Gastrocnemius medialis (tissue), 4 donors: Measurements from ENCODE around the gene MAD1L1.

Experiments used
- POLR2A ChIP-seq, 2 donors: fragments of 450-650 bp; IDR thresholded peaks; one replicate each; pipeline ENCODE4 v1.6.1; 2017; ENCODE audit warnings: antibody characterized with exemption in 2 of 2, mild to moderate bottlenecking in 2 of 2, moderate library complexity in 2 of 2
- TF ChIP-seq, protein P1 (sequence below), 5 experiments: fragments of 450-650 bp in 3 of 5; fragments of 200-600 bp in 2 of 5; sonication (generic) in 2 of 5; IDR thresholded peaks in 4 of 5; conservative IDR thresholded peaks in 1 of 5; 1 replicate in 4 of 5; 2 replicates in 1 of 5; pipeline ENCODE4 v1.5.1; 2016 to 2019; ENCODE audit warnings: antibody characterized with exemption in 5 of 5, mild to moderate bottlenecking in 3 of 5, moderate library complexity in 3 of 5

DNA sequence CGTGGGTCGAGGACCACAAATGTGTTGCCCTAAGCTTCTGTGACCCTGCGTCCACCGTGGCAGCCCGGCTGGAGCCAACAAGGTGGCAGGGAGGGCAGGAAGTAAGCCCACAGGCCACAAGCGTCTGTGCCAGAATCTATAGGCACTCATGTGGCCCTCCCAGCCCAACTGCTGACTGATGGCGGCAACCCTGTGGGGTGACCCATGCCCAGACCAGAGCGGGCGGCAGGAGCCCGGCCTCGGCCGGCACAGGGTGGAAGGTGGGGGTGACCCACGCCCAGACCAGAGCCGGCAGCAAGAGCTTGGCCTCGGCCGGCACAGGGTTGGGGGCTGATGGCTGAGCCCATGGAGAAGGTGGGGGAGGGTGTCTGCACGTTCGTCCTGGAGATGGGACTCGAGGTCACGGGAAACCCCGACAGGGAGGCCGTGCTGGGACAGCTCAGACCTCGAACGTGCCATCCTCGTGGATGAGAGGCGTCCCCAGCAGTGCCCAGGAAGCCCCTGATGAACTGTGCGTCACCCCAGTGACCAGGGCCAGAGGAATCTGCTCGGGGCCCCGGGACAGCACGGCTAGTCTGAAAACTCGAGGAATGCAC, 381.7 kb downstream of the MAD1L1 start:
- TF ChIP-seq, protein P1, sequence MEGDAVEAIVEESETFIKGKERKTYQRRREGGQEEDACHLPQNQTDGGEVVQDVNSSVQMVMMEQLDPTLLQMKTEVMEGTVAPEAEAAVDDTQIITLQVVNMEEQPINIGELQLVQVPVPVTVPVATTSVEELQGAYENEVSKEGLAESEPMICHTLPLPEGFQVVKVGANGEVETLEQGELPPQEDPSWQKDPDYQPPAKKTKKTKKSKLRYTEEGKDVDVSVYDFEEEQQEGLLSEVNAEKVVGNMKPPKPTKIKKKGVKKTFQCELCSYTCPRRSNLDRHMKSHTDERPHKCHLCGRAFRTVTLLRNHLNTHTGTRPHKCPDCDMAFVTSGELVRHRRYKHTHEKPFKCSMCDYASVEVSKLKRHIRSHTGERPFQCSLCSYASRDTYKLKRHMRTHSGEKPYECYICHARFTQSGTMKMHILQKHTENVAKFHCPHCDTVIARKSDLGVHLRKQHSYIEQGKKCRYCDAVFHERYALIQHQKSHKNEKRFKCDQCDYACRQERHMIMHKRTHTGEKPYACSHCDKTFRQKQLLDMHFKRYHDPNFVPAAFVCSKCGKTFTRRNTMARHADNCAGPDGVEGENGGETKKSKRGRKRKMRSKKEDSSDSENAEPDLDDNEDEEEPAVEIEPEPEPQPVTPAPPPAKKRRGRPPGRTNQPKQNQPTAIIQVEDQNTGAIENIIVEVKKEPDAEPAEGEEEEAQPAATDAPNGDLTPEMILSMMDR (IDR thresholded peaks at IDR 0.05 in 4 of 5, conservative IDR thresholded peaks at IDR 0.05 in 1 of 5), result no peak
- no peak for TF ChIP-seq POLR2A (IDR thresholded peaks at IDR 0.05)
